GM18909 (cell line): ENCODE measurements around the gene GAB2.

Source experiments
- ATAC-seq: cut with Tn5 transposase; IDR thresholded peaks from one replicate; pipeline ENCODE4 v1.9.1; 2021; ENCODE audit warnings: mild to moderate bottlenecking; ENCODE audit not compliant: unreplicated experiment, poor library complexity

The GAB2 gene

DNA sequence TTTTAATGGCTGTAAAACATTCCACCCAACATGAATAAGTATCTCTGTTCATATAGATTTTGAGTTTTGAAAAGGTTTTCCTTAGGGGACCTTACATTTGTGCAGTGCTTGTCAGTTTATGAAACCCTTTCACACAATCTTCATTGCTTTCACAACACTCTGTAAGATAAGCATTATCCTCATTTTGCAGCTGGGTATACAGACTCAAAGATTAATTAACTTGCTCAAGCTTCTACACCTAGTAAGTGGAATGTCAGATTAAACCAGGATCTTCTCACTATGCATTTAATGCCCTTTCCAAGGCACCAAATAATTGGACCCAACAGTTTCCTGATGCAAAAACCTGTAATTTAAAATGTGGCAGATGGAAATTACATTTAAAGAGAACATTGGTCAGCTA lies 11.6 kb upstream of the GAB2 start:
- no peak for ATAC-seq

DNA sequence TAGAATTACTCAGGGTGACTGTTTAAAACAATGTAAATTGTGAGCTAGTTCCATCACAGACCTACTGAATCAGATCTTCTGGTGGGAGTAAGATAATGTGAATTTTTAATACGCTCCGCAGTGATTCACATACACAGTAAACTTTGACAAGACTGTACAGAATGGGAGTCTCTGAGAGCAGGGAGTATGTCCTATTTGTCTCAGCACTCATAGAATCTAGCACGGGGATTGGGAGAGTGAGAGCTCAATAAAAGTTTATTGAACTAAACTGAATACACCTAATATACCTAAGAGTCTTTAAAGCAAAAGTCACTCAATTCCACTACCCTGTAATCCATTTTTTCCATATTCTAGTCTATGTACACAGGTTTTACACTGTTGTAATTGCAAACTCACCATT lies 11.2 kb upstream of the GAB2 start:
- no peak for ATAC-seq

DNA sequence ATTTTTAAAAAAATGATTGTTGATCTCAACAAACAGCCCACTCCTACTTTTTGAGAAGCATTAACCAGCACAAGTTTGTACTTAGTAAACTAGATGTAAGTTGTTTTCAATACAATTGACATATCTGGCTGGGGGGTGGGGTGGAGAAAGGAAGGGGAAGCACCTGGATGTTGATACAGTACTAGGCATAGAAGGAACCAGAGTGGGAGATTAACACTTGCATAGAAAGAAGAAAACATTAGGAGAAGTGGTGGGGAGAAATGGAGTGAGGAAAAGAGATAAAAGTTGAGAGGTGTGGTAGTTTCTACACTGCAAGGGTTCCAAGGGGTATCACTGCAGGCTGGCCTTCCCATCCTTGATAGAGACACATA lies 10.6 kb upstream of the GAB2 start:
- ATAC-seq = no peak

DNA sequence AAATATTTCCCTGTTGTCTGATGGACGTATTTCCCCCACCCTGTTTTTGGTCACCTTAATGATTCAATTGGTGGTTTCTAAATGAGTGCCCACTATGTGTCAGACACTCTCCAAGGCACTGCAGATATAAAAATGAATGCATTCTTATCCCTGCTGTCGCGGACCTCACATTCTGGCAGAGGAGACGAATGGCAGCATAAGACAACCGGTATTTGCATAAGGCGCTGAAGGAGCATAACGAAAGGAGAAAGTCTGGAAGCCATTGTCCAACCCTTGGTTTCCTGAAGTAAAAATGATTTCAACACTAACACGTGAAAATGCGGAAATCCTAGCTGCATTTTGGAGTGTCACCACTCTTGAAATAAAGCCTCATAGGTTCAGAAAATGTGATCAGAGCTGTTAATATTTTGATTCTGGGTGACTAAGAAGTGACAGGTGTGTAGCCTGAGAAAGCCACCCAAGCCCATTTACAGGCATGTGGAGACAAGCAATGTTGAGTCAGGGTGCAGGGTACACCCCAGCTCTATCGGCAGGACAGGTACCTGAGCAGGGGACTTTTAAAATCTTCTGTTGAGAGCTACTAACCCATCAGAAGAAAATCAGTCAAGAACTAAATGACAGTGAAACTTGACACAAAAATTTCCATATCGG lies 10.1 kb upstream of the GAB2 start:
- peak; percentile 40 for ATAC-seq

DNA sequence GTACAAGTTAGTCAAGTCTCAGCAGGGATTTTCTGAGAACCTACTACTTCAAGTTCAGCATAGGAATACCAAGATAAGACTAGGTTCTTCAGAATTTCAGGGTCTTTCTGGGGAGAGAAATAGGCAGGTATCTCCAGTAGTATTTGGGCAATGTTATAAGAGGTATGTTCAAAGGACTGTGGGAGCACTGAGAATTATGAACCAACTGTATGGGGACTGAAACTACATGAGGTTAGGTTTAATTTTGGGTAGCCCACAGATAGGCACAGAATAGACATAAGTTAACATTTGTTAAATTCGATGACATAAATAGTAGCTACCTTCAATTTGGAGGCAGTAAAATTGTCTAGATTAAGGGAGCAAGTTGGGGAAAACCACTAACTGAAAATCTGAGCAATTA lies 9.2 kb upstream of the GAB2 start:
- ATAC-seq = peak; percentile 32

DNA sequence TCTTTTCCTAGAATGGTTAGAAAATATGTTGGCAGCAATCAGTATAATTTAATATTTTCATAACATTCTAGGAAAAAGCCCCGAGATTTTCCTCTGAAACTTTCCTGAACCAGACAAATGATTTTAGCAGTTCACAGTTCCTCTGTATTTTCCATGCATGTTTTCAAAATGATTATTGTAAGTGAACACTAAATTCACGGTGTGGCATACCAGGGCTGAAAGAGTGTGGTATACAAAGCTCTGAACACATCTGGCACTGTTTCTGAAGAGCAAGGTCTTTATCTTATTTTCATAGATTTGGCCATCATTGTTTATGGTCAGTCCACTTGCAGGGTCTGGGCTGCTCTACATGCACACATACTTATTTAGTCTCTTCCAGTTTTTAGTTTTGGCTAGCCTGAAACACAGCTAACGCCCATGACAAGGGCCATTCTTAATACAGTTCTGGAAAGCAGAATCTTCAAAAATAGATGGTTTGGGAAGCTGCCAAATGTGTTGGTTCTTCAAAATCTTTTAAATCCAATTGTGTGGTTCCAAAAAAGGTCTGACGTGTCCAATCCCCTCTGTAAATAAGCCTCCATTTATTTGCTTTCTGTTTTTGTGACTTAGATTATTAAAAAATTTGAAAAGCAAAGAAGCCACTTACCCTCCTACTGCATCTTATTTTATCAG lies 7.9 kb upstream of the GAB2 start:
- no peak for ATAC-seq

DNA sequence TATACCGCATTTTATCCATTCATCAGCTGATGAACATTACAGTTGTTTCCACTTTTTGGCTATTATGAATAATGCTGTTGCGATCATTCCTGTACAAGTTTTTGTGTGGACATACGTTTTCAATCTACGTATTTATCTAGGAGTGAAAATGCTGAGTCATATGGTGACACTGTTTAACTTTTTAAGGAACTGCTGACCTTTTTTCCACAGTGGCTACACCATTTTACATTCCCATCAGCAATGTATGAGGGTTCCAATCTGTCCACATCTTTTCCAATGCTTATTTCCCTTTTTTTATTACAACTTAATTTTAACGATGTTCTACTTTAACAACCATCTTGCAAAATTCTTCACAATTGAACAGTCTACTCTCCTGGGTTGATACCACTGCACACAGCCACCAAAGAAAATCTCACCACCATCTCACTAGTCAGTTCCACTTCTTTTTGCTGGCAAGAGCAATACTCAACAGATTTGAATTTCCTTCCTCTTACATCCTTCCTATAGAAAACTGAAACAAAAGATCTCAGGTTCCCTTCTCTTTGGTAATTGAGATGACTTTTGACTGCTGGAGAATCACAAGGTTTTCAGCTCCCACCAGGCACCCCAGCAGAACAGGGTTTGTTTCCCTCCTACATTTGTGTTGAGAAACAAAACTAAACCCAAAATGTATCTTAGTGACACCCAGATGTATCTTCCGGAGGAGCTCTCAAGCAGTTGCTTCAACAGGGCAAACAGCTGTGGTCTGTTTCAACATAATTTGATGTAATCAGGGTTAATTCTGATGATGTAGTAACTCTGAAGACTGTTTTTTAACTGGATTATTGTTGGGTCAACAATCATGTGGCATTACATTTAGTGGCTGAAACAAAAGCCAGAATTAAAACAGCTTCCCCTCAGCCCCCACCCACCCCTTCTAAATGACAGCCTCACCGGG lies 7.0 kb upstream of the GAB2 start:
- ATAC-seq = peak; percentile 36

DNA sequence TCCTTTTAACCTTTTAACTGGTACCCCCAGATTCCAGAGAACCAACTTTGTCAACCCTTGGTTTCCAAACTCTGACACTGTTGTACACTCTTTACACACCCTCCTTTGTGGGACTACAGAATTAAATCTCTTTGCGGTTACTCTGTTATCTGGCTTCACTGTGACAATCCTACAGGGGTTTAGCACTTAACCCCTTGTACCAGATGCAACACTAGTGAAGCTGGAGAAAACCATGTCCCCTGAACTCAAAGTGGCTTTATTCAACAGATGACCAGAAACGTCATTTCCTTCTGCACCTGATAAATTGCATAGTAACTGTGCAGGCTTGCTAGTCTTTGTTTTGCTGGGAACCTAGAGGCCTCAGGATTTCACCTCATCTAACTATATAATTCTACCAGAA lies 5.6 kb upstream of the GAB2 start:
- ATAC-seq = no peak

DNA sequence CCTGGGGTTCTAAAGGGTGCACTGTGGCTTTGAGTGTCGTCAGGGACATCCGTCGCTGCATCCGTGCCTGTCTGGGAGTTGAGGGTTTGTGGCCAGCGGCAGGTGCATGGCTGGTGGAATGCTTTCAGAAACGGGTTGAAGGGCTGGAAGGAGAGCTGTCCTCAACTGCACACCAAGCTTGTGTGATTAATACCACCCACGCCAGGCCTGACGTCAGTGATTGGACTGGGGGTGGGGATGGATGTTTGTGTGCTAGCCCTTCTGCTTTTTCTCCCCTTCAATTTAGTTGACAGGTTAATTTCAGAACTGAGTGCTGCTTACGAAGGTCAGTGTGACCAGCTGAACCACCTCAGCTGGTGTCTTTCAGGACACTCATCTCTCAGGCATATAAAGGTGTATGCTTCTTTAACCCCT lies 3.2 kb upstream of the GAB2 start:
- ATAC-seq = no peak

DNA sequence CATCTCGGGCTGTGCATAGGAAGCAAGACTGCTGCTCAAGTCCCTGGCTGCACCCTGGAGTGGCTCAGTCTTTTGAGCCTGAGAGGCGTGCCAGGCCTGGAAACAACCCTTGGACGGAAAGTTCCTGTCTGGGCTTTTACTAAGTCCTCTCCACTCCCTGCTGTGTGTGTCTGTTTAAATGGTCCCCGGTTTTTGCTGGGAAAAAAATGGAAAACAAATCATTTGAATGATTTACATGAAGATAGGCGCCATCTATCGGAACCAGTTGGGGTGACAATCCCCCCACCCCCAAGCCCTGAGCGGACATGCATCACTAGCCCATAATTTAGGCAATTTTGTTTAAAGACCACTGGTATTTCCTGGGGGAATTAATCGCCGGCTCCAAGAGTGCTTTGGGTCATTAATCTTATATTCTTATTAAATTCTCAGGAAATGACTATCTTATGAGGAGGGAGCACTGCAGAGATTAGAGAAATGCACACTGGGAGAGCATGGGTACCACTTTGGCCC lies 2.7 kb upstream of the GAB2 start:
- no peak for ATAC-seq

DNA sequence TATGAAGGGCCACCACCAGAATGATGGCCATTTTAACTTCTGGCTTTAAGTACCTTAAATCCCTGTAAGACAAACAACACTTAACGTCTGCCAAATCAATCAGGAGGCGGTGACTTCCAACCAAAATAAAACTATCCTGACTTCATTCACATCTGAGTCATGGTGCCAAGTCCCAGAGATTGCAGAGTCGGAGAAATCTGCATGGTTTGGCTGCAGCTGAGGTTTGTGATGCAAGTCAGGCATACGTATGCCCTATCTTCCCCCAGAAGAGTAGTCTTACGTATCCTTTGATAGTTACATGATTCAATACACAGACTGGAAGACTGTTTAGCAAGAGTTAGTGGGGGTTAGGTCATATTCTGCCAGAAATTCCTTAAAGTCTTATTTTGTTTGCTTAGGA lies 1.7 kb upstream of the GAB2 start:
- ATAC-seq = no peak

DNA sequence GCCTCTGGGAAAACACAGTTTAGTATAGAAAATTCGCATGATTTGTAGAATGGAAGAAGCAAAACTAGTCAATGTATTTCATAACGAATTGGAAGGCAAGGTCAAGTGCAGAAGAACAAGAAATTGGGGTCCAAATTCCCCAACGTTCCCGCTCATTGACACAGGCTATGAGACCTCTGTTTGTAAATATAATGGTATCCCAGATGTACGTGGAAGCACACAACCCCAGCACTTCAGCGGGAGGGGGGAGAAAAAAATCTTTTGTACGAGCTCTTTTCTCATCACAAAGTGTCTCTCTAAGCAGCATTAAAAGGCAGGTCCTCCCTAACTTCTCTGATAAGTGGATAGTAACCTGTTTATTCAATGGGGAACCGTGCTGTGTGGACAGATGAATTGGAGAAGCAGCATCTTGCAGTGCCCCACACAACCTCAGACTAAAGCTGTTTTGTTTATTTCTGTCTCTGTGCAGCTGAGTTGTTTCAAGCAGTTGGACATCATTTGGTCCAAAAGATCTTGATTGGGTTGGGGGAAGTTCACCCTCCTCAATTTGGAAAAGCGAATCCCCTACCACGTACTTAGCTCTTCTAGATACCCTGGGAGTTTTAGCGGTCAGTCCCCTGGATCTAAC lies 1.1 kb upstream of the GAB2 start:
- ATAC-seq = no peak

DNA sequence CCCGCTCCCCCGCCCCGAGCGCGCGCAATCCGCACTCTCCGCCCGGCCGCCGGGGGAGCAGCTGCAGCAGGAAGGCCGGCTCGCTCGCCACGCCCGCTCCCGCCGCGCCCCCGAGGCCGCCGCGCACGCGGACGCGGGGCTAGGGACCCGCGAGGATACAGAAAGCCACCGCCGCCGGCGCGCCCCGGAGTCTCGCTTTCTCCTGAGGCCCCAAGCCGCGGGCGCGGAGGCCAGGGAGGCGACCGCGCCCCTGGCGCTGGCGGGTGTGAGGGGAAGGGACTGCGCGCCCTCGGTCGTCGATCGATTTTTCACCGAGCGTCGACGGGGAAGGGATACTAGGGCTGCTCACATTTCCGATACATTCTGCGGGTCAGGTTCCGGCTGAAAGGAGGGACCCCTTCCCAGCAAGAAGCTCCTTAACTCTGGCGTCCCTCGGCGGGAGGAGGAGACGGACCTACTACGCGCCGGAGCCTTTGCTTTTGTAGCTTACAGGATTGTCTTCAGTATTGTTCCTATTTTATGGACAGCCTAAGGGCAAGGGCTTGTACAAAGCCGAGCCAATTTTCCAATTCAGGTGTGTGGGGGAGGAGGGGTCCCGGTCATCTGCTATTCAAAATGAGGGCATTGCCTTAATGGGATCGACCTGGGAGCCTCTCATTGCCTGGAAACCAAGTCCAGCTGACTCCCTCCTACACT lies 416 bp upstream of the GAB2 start:
- peak; percentile 55 for ATAC-seq

DNA sequence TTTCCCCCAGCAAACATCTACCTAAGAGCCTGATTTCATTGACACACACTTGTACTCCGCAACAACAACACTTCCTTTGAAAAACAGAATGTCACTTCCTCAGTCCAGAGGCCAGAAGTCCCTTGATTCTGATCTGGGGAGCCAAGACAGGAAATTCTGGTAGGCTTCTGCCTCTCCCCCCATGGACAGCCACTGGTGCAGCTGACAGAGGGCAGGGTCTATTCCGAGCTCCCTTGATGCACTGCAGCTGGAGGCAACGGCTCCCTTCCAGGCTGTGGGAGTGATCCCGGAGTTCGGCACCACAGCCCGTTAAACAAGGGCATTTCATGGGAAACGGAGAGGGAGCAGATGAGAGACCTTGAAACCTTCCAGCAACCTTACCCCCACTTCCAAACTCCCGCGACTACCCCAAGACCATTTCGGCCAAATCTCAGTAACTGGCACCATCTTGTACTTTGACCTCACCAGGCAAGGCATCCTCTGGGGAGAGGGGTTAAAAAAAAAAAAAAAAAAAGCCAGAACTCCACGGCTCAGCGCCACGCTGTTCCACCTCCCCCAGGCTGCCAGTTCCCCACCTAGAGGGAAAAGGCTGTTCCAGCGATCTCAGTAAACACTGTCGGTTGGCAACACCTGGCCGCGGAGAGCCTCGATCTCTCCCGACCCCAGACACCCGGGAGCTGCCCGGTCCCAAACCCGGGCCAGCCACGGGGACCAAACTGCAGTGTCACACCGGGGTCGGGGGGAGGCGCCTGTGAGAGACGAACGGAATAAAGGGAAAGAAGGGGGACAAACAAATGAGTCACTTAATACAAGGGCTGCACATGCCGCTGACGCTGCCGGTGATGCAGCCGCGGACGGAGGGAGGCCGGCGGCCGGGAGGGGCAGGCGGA lies 1.1 kb downstream of the GAB2 start:
- ATAC-seq = peak; percentile 54

DNA sequence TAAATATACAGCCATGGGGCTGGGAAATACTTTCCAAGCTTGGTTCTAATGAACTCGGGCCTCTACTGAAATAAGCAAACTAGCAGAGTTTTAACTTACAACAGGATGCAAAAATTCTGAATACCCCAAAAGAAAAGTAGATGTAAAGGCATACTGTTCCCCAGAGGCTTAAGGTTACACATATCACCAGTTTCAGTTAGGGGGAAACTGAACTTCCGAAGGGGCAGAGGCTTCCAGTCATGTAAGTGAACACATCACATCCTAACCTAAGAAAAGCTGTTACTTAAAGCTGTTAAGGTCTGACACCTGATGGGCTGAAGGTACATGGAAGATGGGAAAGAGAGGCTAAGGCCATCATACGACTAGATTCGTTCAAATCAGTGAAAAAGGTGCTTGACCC lies 2.3 kb downstream of the GAB2 start:
- ATAC-seq = no peak

DNA sequence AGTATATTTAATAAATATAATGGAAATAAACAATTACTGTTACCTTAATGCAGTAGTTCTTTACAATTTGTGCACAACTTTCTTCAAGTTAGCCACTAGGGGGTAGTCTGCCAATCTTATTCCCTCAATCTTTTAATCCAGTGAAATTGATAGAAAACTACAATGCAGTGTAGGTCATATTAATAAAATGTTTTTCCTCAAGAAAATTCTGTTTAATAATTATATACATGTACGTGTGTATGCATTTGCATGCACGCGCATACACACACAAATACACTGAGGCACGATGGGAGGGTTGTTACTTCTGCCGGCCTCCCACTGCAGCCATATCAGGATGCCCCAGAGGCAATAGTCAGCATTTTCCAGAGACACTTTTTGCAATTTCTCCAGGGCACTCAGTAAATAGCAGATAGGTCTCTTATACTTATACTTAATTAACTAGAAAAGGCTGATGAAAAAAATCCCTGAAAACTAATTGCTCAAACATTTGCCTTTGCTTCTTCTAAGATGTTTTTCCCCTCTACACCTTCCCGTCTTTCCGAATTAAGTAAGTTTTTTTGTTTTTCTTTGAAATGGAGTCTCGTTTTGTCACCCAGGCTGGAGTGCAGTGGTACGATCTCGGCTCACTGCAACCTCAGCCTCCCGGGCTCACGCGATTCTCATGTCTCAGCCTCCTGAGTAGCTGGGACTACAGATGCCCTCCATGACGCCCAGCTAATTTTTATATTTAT lies 3.1 kb downstream of the GAB2 start:
- ATAC-seq = no peak

DNA sequence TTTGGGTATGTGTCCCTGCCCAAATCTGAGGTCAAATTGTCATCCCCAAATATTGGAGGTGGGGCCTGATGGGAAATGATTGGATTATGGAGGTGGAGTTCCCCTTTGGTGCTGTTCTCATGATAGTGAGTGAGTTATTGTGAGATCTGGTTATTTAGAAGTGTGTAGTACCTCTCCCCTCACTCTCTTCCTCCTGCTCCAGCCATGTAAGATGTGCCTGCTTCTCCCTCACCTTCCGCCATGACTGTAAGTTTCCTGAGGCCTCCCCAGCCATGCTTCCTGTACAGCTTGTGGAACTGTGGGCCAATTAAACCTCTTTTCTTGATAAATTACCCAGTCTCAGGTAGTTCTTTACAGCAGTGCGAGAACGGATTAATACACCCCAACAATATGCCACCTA lies 9.0 kb downstream of the GAB2 start:
- ATAC-seq = no peak

DNA sequence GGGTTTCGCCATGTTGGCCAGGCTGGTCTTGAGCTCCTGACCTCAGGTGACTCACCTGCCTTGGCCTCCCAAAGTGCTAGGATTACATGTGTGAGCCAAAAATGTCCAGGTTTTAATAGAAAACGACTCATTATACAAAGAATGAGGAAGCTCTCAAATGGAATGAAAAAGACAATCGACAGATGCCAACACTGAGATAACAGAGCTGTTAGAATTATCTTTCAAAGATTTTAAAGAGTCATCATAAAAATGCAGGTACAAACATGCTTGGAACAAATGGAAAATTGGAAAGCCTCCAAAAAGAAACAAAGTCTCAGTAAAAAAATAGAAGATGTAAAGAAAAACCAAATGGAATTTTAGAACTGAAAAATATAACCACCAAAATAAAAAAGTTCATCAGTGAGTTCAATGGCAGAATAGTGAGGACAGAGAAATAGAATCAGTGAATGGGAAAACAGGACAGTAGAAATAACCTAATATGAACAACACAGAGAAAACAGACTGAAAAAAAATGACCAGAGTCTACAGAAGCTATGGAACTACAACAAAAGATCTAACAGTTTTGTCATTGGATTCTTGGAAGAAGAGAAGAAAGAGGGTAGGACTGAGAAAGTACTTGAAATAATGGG lies 10.9 kb downstream of the GAB2 start:
- ATAC-seq = no peak
